Activated T-helper 9 cell treated with anti-CD3 and anti-CD28 coated beads, Interleukin-2, amount 50 U/mL, for 16 hours (primary cell): ENCODE results near the gene NFATC4.
"Not testable (repeated sequence)": the region's sequence is repeated elsewhere in the genome, so short reads cannot be mapped to it uniquely, and the experiment has no call there.

Experiments
- DNase-seq: peaks from one replicate; pipeline ENCODE4 v3.0.0-alpha.2; 2020; ENCODE audit warnings: low read depth

Gene NFATC4

GRCh38 chr14:24339284-24340151 is 28.5 kb upstream of the NFATC4 start, which contains the start of gene RIPK3:
Gene RIPK3 (minus strand): TSS chr14:24339991. CDS start chr14:24339826, 165 bp downstream.
- DNase-seq, result peak; percentile 50

DNA sequence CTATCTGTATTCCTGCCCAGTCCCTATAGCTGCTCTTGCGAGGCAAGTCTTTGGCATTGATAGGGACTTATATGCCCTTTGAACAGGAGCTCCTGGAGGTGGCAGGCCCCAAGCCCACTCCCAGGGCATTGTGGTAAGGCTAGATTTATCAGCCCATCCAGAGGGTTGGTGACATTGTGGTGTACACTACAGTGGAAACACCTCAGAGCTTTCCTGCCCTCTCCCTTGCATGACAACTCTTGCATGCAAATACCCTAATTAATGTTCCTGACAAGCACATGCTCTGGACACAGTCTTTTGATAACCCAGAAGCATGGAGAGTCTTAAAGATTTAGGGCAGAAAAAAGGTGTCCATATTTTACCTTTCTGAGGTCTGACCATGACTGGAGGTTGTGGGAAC is 27.4 kb upstream of the NFATC4 start:
- DNase-seq, result no peak

DNA sequence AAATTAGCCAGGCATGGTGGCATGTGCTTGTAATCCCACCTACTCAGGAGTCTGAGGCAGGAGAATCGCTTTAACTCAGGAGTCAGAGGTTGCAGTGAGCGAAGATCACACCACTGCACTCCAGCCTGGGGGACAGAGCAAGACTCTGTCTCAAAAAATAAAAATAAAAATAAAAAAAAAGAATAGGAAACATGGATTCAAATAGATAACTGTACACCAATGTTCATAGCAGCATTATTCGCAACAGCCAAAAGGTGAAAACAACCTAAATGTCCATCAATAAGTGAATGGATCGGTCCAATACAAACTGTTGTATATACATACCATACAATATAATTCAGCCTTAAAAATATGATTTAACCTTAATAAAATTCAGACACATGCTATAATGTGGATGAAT is 25.1 kb upstream of the NFATC4 start:
- no peak for DNase-seq

GRCh38 chr14:24343795-24344660 is 24.0 kb upstream of the NFATC4 start:
- no peak for DNase-seq

DNA sequence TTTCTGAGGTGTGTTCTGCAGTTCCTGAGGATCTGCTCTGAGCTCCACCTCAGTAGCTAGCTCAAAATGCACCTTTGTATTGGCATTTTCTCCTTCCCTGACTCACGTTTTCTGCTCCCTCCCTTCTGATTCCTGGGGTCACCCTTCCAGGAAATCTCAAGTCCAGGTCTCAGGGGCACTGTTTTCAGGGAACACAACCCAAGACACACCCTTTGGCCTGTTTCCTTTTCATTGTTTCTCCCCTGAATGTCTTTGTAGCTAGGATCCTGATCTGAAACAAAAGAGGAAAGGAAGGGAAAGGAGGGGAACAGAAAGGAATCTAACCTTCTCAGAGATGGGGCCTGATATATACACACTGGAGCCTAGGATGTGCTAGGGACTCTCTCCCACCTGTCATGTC is 20.9 kb upstream of the NFATC4 start:
- no peak for DNase-seq

GRCh38 chr14:24348186-24348585 is 19.8 kb upstream of the NFATC4 start:
- DNase-seq, result no peak

DNA sequence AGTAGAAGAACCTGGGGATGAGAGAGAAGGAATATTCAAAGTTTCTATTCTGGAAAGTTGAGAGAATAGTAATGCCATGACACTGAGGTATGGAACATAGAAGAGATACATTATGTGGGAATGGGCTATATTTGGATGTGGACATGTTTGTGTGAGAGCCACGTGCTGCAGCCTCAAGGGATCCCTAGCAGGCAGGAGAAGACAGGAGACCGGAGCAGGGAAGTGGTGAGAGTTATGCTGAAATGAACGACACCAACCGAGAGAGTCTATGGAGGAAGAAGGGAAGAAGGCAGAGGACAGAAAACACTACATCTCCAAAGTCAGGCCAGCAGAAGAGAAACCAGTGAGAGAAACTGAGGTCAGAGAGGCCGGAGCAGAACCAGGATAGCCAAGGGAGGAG is 18.2 kb upstream of the NFATC4 start:
- DNase-seq, result no peak

- DNase-seq, result no peak
Measured at GRCh38 chr14:24351517-24351916, 16.5 kb upstream of the NFATC4 start.

DNA sequence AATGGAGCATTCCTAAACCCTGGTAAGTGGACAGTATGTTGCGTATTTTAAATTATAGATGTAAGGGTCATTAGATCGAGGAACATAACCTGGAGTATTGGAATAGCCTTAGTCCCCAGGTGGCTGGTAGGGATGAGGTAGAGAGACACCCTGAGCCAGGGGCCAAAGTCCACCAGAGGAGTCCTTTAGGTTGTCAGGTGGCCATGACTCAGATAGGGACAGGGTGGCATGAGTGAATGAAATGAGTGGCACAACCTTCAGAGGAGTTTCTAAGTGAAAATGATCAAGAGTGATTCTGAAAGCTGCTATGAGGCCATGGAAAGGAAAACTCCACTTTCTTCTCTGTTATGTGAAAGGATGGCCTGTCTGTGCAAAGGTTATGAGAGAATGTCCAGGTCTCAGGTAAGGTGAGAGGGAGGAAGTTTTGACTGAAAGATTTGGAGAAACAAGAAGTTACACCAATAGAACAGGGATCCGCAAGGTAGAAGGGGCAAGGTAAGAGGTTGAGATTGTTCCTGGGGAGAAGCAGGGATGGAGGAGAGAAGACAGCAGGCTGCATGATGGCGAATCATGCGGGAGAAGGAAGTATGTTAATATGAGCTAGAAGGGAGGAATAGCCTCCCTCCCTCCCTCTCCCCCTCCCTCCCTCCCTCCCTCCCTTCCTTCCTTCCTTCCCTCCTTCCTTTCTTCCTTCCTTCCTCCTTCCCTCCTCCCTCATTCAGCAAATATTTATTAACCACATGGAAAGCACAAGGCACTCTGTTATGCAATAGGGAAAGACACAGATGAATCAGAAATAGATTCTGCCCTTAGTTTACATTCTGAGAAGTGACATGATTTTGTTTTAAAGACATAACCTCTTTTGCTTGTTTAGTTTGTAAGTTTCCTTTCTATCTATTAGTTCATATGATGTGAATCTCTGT is 14.2 kb upstream of the NFATC4 start:
- DNase-seq, result no peak

- DNase-seq, result not testable (repeated sequence)
Measured at GRCh38 chr14:24354482-24354825, 13.5 kb upstream of the NFATC4 start.

- DNase-seq, result no peak
Measured at GRCh38 chr14:24355009-24355408, 13.0 kb upstream of the NFATC4 start.

- DNase-seq, result no peak
Measured at GRCh38 chr14:24356208-24356607, 11.8 kb upstream of the NFATC4 start.

DNA sequence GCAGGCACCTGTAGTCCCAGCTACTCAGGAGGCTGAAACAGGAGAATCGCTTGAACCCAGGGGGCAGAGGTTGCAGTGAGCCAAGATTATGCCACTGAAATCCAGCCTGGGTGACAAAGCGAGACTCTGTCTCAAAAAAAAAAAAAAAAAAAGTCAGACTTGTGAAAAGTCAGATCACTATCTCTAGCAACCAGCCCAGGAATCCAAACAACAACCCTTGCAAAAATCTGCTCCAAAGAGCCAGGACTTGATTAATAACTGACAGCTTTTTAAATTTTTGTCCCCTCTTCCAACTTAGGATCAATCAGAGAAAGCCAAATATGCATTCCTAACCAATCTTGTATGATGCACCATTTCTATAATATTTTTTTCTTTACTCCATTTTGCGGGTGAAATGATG is 7.7 kb upstream of the NFATC4 start:
- DNase-seq, result no peak

DNA sequence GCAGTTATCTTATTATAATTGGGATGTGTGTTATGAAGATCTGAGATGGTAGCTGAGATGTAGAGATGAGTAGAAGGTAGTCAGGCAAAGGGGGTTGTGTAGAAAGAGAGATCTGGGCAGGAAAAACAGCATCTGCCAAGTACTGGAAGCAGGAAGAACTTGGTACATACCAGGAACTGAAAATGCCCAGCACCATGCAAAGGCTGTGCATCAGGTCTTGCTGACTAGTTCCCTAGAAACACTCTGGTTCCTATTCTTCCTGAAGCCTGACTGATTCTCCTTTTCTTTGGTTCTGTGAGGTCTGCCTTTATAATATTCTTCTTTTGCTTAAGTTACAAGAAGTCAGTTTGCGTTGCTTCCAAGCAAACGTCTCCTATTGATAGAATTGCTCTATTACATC is 6.7 kb upstream of the NFATC4 start:
- DNase-seq, result no peak

- DNase-seq, result no peak
Measured at GRCh38 chr14:24362241-24362960, 5.6 kb upstream of the NFATC4 start.

DNA sequence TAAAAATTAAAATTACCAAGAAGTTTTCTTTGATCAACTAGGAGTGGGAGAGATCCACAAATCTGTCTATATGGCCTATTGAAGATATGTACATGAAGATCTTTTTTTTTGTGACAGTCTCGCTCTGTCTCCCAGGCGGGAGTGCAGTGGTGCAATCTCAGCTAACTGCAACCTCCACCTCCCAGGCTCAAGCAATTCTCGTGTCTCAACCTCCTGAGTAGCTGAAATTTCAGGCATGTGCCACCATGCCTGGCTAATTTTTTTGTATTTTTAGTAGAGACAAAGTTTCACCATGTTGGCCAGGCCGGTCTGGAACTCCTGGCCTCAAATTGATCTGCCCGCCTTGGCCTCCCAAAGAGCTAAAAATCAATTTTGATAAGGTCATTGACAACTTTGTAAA is 4.6 kb upstream of the NFATC4 start:
- DNase-seq, result no peak

DNA sequence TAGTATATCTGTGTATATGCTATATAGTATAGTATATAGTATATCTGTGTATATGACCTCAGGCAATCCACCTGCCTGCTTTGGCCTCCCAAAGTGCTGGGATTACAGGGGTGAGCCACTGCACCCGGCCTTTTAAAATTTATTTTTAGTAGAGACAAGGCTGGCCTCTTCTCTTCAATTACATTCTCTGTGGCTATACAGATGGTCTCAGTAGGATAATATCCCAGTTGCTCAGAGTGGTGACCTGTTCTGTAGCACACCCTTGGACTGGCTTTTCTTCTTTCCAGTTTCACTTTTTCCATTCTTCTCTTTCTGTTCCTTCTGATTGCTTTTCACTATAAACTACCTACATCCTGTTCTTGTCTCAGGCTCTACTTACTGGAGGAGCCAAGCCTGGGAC is 3.1 kb upstream of the NFATC4 start:
- DNase-seq, result no peak

DNA sequence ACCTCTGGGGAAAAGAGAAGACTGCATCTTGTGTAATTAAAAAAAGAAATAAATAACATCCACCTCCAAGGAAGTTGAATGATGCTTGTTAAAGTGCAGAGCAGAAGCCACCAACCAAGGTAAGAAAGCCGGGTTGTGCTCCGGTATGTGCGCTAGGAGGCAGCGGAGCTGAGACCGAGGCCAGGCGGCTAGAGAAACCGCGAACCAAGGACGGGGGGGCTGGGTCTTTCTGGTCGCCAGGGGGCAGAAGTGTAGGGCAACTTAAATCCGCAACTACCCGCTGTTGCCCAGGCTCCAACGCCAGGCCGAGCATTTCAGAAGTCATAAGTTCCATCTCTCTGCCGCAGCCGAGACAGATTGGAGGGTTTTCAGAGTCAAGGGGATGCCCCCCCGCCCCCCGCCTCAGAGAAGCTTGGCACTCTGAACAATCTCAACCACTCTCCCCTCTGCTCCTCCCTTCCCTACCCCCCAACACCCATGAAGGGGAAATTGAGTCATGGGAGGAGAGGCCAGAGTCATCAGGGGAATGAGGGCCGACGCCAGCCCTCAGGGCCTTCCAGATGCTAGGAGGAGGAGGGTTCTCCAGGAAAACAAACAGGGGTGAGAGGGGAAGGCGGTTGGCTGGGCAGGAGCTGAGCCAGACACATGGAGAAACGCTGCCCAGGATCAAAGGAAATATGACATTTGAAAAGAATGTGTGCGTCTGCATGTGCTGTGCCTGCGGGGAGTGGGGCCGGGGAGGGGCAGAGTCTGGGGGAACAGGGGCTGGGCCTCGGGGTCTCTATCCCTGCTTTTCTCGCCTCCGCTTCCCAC is 2.2 kb upstream of the NFATC4 start:
- peak; percentile 43 for DNase-seq

DNA sequence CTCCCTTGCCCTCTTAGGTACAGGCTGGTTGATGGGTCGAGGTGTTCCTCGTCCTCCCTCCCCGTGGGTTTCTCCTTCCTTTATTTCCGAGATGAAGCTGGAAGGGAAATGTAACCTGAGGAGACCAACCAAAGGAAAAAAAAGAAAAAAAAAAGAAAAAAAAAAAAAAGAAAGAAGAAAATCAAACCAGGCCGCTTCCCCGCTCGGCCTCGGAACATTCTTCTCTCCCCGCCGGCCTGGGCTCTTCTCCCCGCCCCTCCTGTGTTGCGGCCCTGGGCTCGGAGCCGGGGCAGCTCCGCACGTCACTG is 1.6 kb upstream of the NFATC4 start:
- no peak for DNase-seq

- DNase-seq, result no peak
Measured at GRCh38 chr14:24366721-24367513, 1.1 kb upstream of the NFATC4 start.
